22Rv1 (cell line): ENCODE measurements around the gene ELMOD3.

Experiments
- H3K27ac ChIP-seq: fragments of 450-650 bp; 2 replicates; pipeline ENCODE4 v1.5.1; 2017
- CTCF ChIP-seq: fragments of 450-650 bp; IDR thresholded peaks from 2 replicates; pipeline ENCODE4 v1.5.1; 2017; ENCODE audit warnings: mild to moderate bottlenecking
- ZFX ChIP-seq: fragments of 450-650 bp; IDR thresholded peaks from 2 replicates; pipeline ENCODE4 v1.6.1; 2017; ENCODE audit warnings: antibody characterized with exemption, borderline replicate concordance

Gene ELMOD3

GRCh38 chr2:85395912-85396475 lies 41.4 kb downstream of the ELMOD3 start:
- TF ChIP-seq CTCF (no peak), ZFX (no peak)
- peak overlapping the region; percentile 67 for H3K27ac ChIP-seq

DNA sequence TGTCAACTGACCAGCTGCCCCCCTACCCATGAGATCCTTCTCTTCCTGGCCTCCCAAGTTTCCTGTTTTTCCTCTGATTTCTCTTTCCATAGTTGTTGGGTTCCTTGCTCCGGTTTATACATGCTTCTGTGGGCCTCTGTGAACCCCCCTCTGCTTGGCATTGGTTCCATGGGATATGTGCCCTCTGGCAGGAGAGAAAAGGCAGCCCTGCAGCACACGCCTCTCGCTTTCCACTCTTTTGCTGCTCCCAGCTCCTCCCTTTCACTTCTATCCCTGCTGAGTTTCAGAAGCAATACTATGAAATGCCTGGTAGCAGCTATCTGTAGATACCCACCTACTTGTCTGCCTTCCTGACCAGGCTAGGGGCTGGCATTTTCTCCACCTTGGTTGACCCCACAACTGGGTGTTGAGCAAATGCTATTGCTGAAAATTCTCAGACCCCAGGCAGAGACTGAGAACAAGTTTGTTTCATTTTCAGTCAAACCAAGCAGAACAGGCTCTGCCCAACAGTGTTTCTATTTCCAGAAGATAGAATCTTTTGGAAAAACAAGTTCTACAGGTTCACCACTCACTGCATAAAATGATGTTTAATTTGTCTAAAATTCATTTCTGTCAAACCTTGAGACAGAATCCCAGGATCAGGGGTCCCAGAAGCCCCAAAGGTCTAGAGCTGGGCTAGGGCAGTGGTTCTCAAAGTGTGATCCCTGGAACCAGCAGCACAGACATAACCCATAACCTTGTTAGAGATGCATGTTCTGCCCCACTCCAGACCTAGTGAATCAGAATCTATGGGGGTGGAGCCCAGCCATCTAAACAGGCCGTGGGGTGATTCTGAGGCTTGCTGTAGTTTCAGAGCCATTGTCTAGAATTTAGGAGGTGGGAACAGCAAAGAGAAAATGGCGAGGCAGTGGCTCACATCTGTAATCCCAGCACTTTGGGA lies 42.2 kb downstream of the ELMOD3 start:
- H3K27ac ChIP-seq = peak overlapping the region; percentile 67
- TF ChIP-seq CTCF = no peak
- TF ChIP-seq ZFX = no peak

DNA sequence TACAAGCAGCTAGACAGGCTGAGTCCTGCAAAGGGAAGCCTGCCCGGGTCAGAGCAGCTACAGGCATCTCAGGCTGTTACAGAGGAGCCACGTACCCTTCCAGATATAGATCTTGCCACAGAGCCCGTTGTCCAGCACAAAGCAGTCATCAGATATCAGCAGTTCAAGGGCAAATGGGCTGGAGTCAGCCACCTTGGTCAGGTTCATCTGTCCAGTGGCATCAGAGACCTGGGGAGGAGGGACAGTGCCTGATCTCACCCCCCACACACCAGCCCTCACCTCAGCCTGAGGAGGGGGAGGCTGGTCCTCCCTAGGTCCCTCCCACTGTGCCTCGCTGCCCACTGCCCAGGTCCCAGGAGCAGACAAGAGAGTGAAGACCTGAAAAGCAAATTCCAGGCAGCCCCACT lies 43.4 kb downstream of the ELMOD3 start:
- H3K27ac ChIP-seq = 0 out of 2 replicates have a peak overlapping the region, but pooled peaks have one; percentile 67
- no peak for TF ChIP-seq ZFX
- no peak for TF ChIP-seq CTCF

GRCh38 chr2:85398426-85399182 lies 44.0 kb downstream of the ELMOD3 start:
- no peak for TF ChIP-seq CTCF
- no peak for TF ChIP-seq ZFX
- no peak overlapping the region for H3K27ac ChIP-seq

- H3K27ac ChIP-seq = no peak overlapping the region
- TF ChIP-seq CTCF (no peak), ZFX (no peak)
These were observed 44.5 kb downstream of the ELMOD3 start for GRCh38 chr2:85399183-85399455.

DNA sequence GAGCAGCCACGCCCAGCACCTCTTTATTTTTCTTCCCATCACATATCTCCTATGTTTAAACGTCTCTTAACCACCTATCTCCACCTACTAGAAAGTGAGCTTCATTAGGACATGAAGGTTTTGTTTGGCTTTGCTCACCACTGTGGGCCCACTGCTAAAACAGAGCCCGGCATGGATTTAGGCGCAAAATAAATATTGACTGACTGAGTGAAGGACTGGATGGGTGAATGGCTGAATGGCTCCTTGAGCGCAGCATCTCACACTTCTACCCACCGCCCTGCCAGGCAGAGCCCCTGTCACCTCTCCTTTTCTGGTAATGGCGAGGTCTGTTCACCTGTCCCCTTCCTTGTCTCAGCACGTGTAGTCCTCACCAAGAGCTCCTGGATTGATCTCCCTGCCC lies 45.5 kb downstream of the ELMOD3 start:
- TF ChIP-seq ZFX (no peak), CTCF (no peak)
- no peak overlapping the region for H3K27ac ChIP-seq
